K562 (cell line): ENCODE measurements around the gene CD4. TPM values are rescaled to one million over a fixed set of nuclear protein-coding genes. Genes with fewer than 3 reads are reported as not detected.

Experiments used
- ATAC-seq: fragments of 200-7000 bp; cut with Tn5 transposase; 3 replicates; pipeline ENCODE4 v1.9.1; 2020; ENCODE audit warnings: moderate library complexity
- BruUV-seq: library from RNA; stranded (reverse); fragments of 400-500 nt; replicated peaks from 2 replicates; lab custom pipeline; 2021; lab: Mats Ljungman, UMichigan
- CTCF ChIA-PET: fragments of 300-600 bp; formaldehyde crosslinking; extraction: SDS; loops from one replicate; lab custom pipeline; 2021; ENCODE audit warnings: low intra/inter-chr PET ratio; lab: Yijun Ruan, JAX
- POLR2A ChIA-PET: fragments of 300-600, 350-650 bp; sonication (Branson Sonifier 250); formaldehyde crosslinking; extraction: SDS; loops from one replicate; lab custom pipeline; 2021; ENCODE audit warnings: antibody characterized with exemption, inconsistent platforms; lab: Yijun Ruan, JAX
- DNase-seq, 4 experiments: peaks; one replicate each; pipeline versions ENCODE4 v3.0.0 to v3.0.0-alpha.2; 2011 to 2018; ENCODE audit warnings: low spot score in 3 of 4, mixed read lengths in 3 of 4; ENCODE audit errors: extremely low read depth in 1 of 4
- FAIRE-seq: peaks from 2 replicates; lab custom pipeline; 2011; peaks lifted over from hg19 to GRCh38; lab: Jason Lieb, UNC
- H2AFZ ChIP-seq: 2 replicates; pipeline ENCODE4 v1.6.0; 2011; ENCODE audit warnings: low read depth, low read length, control low read depth, inconsistent platforms
- H3K27ac ChIP-seq: fragments of 200-600 bp; 3 replicates; pipeline ENCODE4 v1.8.0; 2011; ENCODE audit warnings: low read depth, mild to moderate bottlenecking, control low read depth, inconsistent platforms, low read length, moderate library complexity, mixed read lengths; ENCODE audit errors: extremely low read depth
- H3K27me3 ChIP-seq, 2 experiments: fragments of 300-600 bp in 1 of 2; 2 replicates in 1 of 2; 3 replicates in 1 of 2; pipeline versions ENCODE4 v1.6.0 to v1.8.0; 2011; ENCODE audit warnings: inconsistent platforms in 2 of 2, low read length in 2 of 2, mild to moderate bottlenecking in 1 of 2, mixed read lengths in 1 of 2, moderate library complexity in 1 of 2; ENCODE audit not compliant: control insufficient read depth in 2 of 2, insufficient read depth in 2 of 2
- H3K36me3 ChIP-seq: fragments of 300-600 bp; 3 replicates; pipeline ENCODE4 v1.8.0; 2011; ENCODE audit warnings: mild to moderate bottlenecking, low read length, inconsistent platforms; ENCODE audit not compliant: control insufficient read depth, insufficient read depth
- H3K4me1 ChIP-seq, 2 experiments: fragments of 200-600 bp in 1 of 2; replicated peaks in 1 of 2; 2 replicates in 1 of 2; 3 replicates in 1 of 2; pipeline versions ENCODE4 v1.5.1 to v1.8.0; 2011; ENCODE audit warnings: inconsistent platforms in 2 of 2, low read length in 2 of 2, mild to moderate bottlenecking in 1 of 2, mixed read lengths in 1 of 2, moderate library complexity in 1 of 2; ENCODE audit not compliant: control insufficient read depth in 2 of 2, insufficient read depth in 2 of 2
- H3K4me2 ChIP-seq: 2 replicates; pipeline ENCODE4 v1.6.1; 2011; ENCODE audit warnings: low read length, control low read depth, inconsistent platforms, mixed read lengths; ENCODE audit not compliant: insufficient read depth
- H3K4me3 ChIP-seq: fragments of 200-600 bp; sonication (generic), shearing (Covaris generic); 2 replicates; pipeline ENCODE4 v1.5.1; 2016; ENCODE audit warnings: control low read depth, inconsistent platforms
- H3K79me2 ChIP-seq: fragments of 200-600 bp; 3 replicates; pipeline ENCODE4 v1.8.0; 2011; ENCODE audit warnings: low read length, inconsistent platforms; ENCODE audit not compliant: control insufficient read depth, insufficient read depth
- H3K9ac ChIP-seq, 2 experiments: 2 replicates each; pipeline versions ENCODE4 v1.6.0 to v1.6.1; 2011; ENCODE audit warnings: low read depth in 2 of 2, low read length in 2 of 2, control low read depth in 1 of 2, inconsistent platforms in 1 of 2, mild to moderate bottlenecking in 1 of 2, mixed read lengths in 1 of 2; ENCODE audit not compliant: insufficient read depth in 1 of 2
- H3K9me1 ChIP-seq: one replicate; pipeline ENCODE4 v1.6.0; 2011; ENCODE audit warnings: inconsistent platforms, mild to moderate bottlenecking, low read length, moderate library complexity; ENCODE audit not compliant: control insufficient read depth, insufficient read depth
- H3K9me3 ChIP-seq: replicated peaks from 2 replicates; pipeline ENCODE4 v1.5.1; 2011; ENCODE audit warnings: low read depth, low read length, inconsistent platforms; ENCODE audit not compliant: control insufficient read depth, insufficient read depth
- H4K20me1 ChIP-seq: replicated peaks from 2 replicates; pipeline ENCODE4 v1.6.1; 2011; ENCODE audit warnings: low read length, inconsistent platforms, mixed read lengths; ENCODE audit not compliant: control insufficient read depth, insufficient read depth
- ETV5 ChIP-seq: sonication (generic); formaldehyde crosslinking; IDR thresholded peaks from 2 replicates; pipeline ENCODE4 v1.4.0; 2020; ENCODE audit warnings: low read depth, mild to moderate bottlenecking, missing genetic modification reagents
- FOXJ2 ChIP-seq: fragments of 200-800 bp; sonication (Bioruptor generic); IDR thresholded peaks from 2 replicates; pipeline ENCODE4 v1.6.1; 2016; ENCODE audit warnings: missing genetic modification characterization, missing compliant biosample characterization
- HNRNPH1 ChIP-seq: fragments of 200-400 bp; formaldehyde crosslinking; optimal IDR thresholded peaks from 2 replicates; pipeline ENCODE3; 2017; ENCODE audit warnings: low read depth, mild to moderate bottlenecking, low read length, moderate library complexity
- LCOR ChIP-seq: sonication (generic); formaldehyde crosslinking; IDR thresholded peaks from 2 replicates; pipeline ENCODE4 v1.8.0; 2022; ENCODE audit warnings: mild to moderate bottlenecking, missing genetic modification reagents
- RCOR1 ChIP-seq, 2 experiments: IDR thresholded peaks; 2 replicates each; pipeline ENCODE4 v1.6.1; 2012; ENCODE audit warnings: low read depth in 2 of 2, low read length in 2 of 2, borderline replicate concordance in 1 of 2, improper control_type of control experiment in 1 of 2
- SMAD3 ChIP-seq: fragments of 450-650 bp; formaldehyde crosslinking; conservative IDR thresholded peaks from 2 replicates; pipeline ENCODE4 v1.4.0; 2020; ENCODE audit warnings: mild to moderate bottlenecking
- SP1 ChIP-seq: sonication (generic); formaldehyde crosslinking; IDR thresholded peaks from 2 replicates; pipeline ENCODE4 v1.8.1; 2022; ENCODE audit warnings: mild to moderate bottlenecking, missing genetic modification reagents
- TARDBP ChIP-seq: fragments of 450-650 bp; IDR thresholded peaks from 2 replicates; pipeline ENCODE4 v1.6.1; 2016
- ZBTB17 ChIP-seq: fragments of 450-650 bp; formaldehyde crosslinking; IDR thresholded peaks from 2 replicates; pipeline ENCODE4 v1.4.0; 2020; ENCODE audit warnings: mild to moderate bottlenecking
- WGBS: fragments of 100-300 bp; shearing (Covaris generic); methylation state at CpG from one replicate; pipeline ENCODE4 v1.1.6; 2016; ENCODE audit warnings: low coverage, mixed read lengths; ENCODE audit not compliant: insufficient coverage; ENCODE audit errors: missing lambda C conversion rate; 5-methylcytosine and 5-hydroxymethylcytosine counted together
- in situ Hi-C: fragments of 300-500 bp; cut with MboI; formaldehyde crosslinking; loops from 4 replicates; pipeline ENCODE4 v1.15.0; 2018; ENCODE audit warnings: inconsistent platforms, mixed read lengths
- intact Hi-C: fragments of 100-400 bp; cut with micrococcal nuclease; formaldehyde crosslinking; loops from 2 replicates; pipeline ENCODE4 v1.14.2; 2022
- polyA plus RNA-seq, 8 experiments: library from polyadenylated mRNA; depleted of rRNA in 4 of 8; stranded (reverse) in 5 of 8; unstranded in 3 of 8; fragments of >200 nt; fragmentation: Nextera tagmentation in 2 of 8; fragmentation: Illumina TruSeq in 1 of 8; extraction: Ambion mirVana in 2 of 8; extraction: Trizol in 1 of 8; gene quantifications; 2 replicates each; pipeline versions ENCODE4 v1.2.1 to v1.2.3, GENCODE V29; 2011 to 2014; ENCODE audit warnings: inconsistent platforms in 1 of 8, missing spikeins in 1 of 8
- total RNA-seq, 7 experiments: library from RNA; depleted of rRNA in 6 of 7; stranded (reverse); fragments of >200 nt in 6 of 7; fragmentation: Illumina TruSeq in 2 of 7; extraction: Trizol in 2 of 7; gene quantifications; 2 replicates each; pipeline versions ENCODE4 v1.2.1 to v1.2.3, GENCODE V29; 2011 to 2021; ENCODE audit warnings: low replicate concordance in 1 of 7
- TF ChIP-seq, protein P1 (sequence below): sonication (generic); formaldehyde crosslinking; IDR thresholded peaks from 2 replicates; pipeline ENCODE4 v1.8.0; 2022; ENCODE audit warnings: mild to moderate bottlenecking, missing genetic modification reagents
- TF ChIP-seq, protein P2 (sequence below): fragments of 200-800 bp; sonication (Bioruptor generic); IDR thresholded peaks from 2 replicates; pipeline ENCODE4 v1.6.1; 2016; ENCODE audit warnings: missing genetic modification characterization, missing compliant biosample characterization

CD4 gene
- total and polyA plus RNA-seq, 9 of the 15 experiments (the other 6 are each of a cell fraction or from before 2014, with no cell fraction given) = 0.06 to 0.27 (median 0.09) TPM; not detected in 5

DNA sequence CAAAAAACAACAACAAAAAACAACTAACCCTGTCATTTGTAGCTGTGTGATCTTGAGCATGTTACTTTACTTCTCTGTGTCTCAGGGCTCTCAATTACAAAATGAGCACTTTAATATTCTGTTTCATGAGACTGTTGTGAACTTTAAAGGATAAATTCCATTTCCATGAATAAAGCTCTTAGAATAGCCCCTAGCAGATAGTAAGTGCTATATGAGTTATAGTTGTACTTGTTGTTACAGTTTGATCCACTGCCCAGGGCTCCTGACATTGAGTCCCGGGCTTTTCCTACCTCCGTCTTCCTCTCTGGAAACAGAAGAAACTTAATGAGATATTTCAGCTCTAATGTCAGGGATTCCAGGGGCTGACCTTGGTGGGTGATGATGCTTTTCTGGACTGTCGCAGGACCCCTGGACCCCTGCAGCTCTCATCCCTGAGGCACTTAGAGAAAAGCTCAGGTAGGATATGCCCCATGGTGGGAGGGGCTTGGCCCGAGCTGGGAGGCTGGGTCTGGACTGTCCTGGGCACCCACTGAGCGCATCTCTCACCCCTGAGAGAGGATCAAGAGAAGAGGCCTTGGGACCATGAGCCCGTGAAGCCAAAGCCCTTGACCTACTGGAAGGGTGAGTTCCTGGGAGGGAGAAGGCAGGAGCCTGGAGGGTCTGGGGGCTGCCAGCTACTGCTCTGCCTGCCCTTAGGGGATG, 44.0 kb downstream of the CD4 start:
- Histone ChIP-seq H3K9ac (no peak overlapping the region), H3K27ac (no peak overlapping the region; the same call in 2 of the 3 replicates), H4K20me1 (no peaks in the 10 kb centered on the region), H3K4me2 (no peak overlapping the region), H3K79me2 (peaks cover 20% of the 10 kb centered on the region), H2AFZ (no peak overlapping the region), H3K36me3 (peaks cover 59% of the 10 kb centered on the region; the same call in 2 of the 3 replicates), H3K4me3 (no peak overlapping the region), H3K4me1 (peaks cover 5 to 32% of the 10 kb centered on the region in 2 experiments; a peak in 4 of 5 replicates), H3K9me3 (no peaks in the 10 kb centered on the region), H3K27me3 (no peaks in the 10 kb centered on the region), H3K9me1 (no peaks in the 10 kb centered on the region)
- FAIRE-seq (no peak), ATAC-seq (no peak), DNase-seq (no peak)
- ChIA-PET POLR2A (interaction anchor here (0.5 to 3.9 kb wide), 6 partner anchors 9 to 60 kb away, joined by 3 to 24 read pairs (median 5); partner anchors contain the start of genes CDCA3 and SPSB2), CTCF (no interaction called here)
- BruUV-seq = no TSS peak
- intact Hi-C loops = no loop called here
- in situ Hi-C loops = no loop called here
- WGBS = 83% methylated on average over 5 of the region's 6 CpGs
- no peak for TF ChIP-seq TARDBP
- TF ChIP-seq FOXJ2 (tag) = no peak
- TF ChIP-seq ZBTB17 (CRISPR knock-in tag) = no peak
- TF ChIP-seq RCOR1 (IDR thresholded peaks at IDR 0.05; ENCODE audit: borderline replicate concordance in 1 of 2, low read depth in 2 of 2, low read length in 2 of 2) = no peak
- TF ChIP-seq ETV5 (CRISPR knock-in tag) = no peak
- TF ChIP-seq SMAD3 (CRISPR knock-in tag) = no peak
- no peak for TF ChIP-seq SP1
- TF ChIP-seq, protein P1, sequence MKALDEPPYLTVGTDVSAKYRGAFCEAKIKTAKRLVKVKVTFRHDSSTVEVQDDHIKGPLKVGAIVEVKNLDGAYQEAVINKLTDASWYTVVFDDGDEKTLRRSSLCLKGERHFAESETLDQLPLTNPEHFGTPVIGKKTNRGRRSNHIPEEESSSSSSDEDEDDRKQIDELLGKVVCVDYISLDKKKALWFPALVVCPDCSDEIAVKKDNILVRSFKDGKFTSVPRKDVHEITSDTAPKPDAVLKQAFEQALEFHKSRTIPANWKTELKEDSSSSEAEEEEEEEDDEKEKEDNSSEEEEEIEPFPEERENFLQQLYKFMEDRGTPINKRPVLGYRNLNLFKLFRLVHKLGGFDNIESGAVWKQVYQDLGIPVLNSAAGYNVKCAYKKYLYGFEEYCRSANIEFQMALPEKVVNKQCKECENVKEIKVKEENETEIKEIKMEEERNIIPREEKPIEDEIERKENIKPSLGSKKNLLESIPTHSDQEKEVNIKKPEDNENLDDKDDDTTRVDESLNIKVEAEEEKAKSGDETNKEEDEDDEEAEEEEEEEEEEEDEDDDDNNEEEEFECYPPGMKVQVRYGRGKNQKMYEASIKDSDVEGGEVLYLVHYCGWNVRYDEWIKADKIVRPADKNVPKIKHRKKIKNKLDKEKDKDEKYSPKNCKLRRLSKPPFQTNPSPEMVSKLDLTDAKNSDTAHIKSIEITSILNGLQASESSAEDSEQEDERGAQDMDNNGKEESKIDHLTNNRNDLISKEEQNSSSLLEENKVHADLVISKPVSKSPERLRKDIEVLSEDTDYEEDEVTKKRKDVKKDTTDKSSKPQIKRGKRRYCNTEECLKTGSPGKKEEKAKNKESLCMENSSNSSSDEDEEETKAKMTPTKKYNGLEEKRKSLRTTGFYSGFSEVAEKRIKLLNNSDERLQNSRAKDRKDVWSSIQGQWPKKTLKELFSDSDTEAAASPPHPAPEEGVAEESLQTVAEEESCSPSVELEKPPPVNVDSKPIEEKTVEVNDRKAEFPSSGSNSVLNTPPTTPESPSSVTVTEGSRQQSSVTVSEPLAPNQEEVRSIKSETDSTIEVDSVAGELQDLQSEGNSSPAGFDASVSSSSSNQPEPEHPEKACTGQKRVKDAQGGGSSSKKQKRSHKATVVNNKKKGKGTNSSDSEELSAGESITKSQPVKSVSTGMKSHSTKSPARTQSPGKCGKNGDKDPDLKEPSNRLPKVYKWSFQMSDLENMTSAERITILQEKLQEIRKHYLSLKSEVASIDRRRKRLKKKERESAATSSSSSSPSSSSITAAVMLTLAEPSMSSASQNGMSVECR (CRISPR knock-in tag) = no peak
- no peak for TF ChIP-seq HNRNPH1
- no peak for TF ChIP-seq LCOR (CRISPR knock-in tag)
- TF ChIP-seq, protein P2, sequence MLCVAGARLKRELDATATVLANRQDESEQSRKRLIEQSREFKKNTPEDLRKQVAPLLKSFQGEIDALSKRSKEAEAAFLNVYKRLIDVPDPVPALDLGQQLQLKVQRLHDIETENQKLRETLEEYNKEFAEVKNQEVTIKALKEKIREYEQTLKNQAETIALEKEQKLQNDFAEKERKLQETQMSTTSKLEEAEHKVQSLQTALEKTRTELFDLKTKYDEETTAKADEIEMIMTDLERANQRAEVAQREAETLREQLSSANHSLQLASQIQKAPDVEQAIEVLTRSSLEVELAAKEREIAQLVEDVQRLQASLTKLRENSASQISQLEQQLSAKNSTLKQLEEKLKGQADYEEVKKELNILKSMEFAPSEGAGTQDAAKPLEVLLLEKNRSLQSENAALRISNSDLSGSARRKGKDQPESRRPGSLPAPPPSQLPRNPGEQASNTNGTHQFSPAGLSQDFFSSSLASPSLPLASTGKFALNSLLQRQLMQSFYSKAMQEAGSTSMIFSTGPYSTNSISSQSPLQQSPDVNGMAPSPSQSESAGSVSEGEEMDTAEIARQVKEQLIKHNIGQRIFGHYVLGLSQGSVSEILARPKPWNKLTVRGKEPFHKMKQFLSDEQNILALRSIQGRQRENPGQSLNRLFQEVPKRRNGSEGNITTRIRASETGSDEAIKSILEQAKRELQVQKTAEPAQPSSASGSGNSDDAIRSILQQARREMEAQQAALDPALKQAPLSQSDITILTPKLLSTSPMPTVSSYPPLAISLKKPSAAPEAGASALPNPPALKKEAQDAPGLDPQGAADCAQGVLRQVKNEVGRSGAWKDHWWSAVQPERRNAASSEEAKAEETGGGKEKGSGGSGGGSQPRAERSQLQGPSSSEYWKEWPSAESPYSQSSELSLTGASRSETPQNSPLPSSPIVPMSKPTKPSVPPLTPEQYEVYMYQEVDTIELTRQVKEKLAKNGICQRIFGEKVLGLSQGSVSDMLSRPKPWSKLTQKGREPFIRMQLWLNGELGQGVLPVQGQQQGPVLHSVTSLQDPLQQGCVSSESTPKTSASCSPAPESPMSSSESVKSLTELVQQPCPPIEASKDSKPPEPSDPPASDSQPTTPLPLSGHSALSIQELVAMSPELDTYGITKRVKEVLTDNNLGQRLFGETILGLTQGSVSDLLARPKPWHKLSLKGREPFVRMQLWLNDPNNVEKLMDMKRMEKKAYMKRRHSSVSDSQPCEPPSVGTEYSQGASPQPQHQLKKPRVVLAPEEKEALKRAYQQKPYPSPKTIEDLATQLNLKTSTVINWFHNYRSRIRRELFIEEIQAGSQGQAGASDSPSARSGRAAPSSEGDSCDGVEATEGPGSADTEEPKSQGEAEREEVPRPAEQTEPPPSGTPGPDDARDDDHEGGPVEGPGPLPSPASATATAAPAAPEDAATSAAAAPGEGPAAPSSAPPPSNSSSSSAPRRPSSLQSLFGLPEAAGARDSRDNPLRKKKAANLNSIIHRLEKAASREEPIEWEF = no peak
